HG02623 (cell line): ENCODE data around the gene SERTAD2.

Source experiments
- ATAC-seq: cut with Tn5 transposase; IDR thresholded peaks from one replicate; pipeline ENCODE4 v1.9.1; 2021; ENCODE audit warnings: moderate library complexity; ENCODE audit not compliant: unreplicated experiment

Gene SERTAD2

DNA sequence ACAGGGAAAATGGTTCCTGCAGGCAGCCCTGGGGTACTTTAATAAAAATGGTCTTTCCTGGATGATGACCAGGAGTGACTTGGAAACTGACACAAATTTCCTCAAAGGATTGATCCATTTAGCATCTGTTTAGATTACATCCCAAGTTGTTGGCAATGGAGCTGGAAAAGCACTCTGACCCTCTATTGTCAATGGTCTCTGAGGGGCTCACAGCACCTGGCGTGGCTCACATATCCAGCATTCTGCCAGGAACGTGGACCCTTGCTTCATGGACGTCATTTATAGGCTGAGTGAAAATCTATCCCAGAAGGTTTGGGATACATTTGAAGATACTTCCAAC, 43.8 kb downstream of the SERTAD2 start:
- ATAC-seq = no peak

DNA sequence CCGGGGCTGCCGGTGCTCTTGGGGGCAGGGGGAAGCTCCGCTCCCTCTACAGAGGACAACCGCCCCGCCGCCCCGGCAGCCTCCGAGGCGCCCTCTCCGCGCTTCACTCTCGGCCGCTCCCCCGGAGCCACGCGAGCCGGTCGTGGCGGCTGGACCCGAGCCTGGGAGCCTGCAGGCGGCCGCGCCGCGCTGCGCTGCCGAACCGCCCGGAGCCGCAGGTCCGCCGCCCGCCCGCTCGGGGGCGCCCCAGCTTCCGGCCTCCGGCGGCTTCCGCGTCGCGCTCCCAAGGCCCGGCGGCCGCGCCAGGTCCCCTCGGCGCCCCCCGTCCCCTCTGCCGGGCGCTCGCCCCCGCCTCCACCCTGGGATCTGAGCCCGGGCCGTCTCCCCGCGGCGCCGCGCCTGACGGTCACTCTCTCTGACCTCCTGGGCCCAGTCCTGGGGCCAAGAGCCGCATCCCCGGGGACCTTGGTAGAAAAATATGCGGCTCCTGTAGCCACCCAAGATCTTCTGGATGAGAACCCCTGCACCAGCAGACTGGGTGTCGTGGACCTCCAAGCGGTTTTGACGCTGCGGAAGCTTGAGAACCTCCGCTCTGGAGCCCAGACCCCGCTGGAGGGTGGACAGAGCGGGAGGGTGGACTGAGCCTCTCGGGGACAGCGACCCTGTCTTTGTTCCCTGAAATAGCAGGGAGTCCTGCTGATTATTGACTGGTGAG, 44.3 kb downstream of the SERTAD2 start:
- peak; percentile 31 for ATAC-seq

DNA sequence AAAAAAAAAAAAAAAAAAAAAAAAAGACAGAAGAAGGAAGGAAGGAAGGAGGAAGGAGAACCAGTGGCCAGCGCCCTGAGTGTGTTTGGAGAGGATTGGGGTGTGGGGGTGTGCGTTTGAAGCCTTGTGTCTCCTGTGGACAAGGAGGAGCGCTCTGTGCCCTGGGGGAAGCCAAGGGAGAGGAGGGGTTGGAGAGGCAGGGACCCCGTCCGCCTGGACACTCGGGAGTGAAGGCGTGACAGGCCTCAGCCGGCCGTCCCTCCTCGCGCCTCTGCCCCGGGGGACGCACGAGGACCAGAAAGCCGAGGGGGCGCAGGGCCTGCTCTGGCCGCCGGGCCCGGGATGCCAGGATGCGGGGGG, 44.9 kb downstream of the SERTAD2 start:
- no peak for ATAC-seq

DNA sequence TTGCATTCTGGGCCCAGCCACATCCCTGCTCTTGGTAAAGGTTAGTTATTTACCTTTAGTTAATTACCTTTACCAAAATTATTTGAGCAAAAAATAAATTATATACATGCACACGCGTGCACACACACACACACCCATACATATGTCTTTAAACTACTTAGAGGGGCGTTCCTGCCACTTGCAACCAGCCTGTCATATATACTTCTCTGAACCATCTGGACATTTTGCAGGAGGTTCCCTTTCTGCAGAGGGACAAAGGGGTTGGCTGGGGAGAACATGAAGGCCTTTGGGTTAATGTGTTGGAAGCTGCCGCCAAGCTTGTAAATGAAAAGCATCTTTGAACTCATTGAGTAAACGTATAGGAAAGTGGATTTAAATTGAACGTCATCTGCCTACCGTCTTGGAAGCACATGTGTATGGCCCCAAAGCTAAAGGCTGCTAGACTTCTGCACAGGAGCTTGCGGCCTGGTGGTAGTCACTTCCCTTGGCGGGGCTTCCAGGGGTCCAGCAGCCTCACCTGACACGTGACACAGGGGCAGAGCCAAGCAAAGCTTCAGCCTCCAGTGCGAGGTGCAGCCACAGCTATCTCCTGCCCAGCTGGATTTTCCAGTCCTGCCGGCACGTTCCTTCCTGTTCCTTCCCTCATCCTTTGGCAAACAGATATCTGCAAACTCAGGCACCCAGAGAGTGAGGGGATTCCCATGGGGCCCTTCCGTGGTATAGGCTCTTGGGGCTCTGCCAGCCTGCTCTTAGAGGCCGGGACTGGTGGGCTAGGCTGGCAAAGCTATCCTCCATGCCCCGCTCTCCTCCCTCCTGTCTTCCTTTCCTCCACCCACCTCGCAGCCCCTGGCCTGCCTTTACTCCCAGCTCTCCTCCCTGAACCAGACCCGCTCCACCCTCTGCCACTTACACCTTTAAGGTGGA, 46.1 kb downstream of the SERTAD2 start:
- ATAC-seq = no peak

DNA sequence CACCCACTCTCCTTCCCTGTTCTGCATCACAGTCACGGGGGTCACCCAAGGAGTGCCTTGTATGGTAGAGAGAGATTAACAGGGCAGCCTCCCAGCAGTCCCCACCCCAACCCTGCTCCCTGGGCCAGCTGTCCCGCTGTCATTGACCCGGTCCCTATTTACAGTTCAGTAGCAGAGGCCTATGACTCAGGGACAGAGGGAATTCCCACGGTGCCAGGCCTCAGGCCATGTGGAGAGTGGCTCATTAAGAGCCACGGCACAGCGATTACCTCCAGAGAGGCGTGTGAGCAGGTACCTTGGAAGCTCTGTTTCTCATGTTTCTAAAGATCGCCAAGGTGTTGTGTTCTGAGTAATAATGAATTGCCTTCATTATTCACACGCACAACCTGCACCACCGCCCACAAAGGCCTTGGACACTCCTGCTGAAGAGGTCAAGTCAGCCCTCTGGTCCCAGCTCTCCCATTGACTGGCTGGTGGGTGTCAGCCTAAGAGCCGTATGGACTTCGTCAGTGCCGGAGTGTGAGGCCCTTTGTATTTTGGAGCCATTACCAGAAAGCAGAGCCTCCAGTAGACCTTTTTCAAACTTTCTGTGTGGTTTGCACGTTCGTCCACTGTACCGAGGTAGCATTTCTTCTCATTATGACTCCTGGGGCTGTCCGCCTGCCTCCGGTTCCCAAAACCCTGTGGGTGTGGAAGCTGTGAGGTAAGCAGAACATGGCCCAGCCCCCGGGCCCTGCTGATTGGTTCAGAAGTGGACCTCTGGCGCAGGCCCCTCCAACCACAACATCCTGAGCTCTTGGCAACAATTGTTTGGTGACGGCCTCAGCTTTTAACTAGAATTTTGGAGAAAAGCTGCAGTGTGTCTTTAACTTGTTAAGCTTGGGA, 47.0 kb downstream of the SERTAD2 start:
- ATAC-seq = peak; percentile 83

DNA sequence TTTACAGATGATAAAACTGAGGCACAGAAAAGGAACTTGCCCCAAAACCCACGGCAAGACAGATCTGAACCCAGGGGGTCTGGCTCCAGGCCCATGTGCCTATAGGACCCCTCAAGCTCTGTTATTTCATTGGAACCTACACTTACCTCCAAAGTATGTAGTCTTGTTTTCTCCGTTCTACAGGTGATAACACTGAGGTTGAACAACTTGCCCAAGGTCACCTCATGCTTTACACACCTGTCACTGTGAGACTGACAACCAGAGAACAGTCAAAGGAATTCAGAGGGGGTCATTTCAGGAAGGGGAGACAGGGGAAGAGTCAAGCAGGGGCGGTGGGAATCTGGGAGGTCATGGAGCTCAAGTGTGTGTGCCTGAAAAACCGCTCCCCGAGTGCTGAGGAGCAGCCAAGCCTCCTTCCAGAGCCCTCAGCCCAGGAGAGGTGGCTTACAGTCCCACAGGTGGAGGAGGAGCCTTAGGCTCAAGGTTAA, 47.7 kb downstream of the SERTAD2 start:
- no peak for ATAC-seq

DNA sequence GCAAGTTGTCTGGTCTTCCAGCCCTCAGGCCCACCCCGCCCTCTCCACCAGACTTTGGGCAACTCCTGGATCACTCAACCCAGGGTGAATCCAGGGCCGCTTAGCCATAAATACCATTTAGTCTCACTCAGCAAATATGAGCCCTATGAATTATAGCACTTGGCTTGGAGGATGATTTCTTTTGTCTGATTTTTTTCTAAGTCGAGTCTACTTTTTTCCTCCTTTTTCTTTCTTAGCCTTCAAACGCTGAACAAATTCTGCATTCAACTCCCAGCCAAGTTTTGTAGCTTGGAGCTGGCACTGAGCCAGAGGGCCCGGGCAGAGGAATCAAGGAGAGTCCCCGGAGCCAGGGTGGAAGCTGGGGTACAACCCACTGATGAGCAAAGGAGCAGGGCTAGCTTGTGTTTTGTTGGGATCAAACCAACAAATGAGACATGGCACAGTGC, 48.7 kb downstream of the SERTAD2 start:
- no peak for ATAC-seq

DNA sequence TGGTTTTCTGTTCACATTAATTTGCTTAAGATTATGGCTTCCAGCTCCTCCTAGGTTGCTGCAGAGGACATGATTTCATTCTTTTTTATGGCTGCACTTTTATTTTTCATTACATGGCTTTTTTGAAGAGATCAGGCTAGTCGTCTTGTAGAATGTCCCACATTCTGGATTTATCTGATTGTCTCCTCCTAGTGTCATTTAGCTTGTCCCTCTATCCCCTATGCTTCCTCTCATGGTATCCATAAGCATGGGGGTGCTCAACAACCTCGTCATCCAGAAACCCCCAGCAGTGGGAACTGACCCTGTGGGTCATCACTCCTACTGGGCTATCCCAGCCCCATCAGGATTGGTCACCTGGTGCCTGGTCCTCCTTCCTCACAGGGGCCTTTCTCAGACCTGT, 49.6 kb downstream of the SERTAD2 start:
- ATAC-seq = no peak

DNA sequence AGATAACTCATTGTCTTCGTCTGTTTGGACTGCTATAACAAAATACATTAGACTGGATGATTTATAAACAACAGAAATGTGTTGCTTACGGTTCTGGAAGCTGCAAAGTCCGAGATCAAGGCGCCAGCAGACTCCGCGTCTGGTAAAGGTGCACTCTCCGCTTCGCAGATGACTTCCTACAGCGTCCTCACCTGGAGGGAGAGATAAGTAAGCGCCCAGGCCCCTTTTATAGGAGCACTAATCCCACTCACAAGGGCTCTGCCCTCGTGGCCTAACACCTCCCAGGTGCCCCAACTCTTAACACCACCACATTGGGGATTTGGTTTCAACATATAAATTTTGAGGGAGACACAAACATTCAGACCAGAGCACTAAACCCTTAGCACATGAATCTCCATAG, 51.3 kb downstream of the SERTAD2 start:
- ATAC-seq = no peak

DNA sequence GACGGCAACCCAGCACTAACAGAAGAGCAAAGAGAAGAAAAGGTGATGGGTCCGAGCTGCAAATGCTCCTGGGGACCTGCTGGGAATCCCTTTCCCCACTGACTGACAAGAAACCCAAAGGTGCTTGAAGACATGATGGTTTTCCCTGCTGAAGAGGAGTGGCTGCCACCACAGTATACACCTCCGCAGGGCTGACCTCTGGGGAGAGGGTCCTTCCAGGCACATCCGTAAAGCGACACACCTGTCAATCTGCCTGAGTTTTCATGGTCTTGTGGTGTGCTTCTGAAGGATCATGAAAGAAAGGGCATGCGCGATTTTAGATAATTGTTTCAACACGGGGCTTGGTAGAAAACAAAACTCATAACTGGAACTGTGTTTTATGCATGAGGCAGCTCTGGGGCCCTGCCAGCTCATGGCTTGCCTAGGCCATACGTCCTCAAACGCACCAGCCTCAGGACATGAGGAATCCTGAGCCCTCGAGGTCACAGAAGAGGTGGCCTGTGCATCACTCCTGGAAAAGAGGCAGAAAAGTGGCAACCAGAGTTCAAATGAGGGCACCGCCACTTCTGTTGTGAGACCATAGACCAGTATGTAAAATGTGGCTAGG, 51.8 kb downstream of the SERTAD2 start:
- no peak for ATAC-seq

DNA sequence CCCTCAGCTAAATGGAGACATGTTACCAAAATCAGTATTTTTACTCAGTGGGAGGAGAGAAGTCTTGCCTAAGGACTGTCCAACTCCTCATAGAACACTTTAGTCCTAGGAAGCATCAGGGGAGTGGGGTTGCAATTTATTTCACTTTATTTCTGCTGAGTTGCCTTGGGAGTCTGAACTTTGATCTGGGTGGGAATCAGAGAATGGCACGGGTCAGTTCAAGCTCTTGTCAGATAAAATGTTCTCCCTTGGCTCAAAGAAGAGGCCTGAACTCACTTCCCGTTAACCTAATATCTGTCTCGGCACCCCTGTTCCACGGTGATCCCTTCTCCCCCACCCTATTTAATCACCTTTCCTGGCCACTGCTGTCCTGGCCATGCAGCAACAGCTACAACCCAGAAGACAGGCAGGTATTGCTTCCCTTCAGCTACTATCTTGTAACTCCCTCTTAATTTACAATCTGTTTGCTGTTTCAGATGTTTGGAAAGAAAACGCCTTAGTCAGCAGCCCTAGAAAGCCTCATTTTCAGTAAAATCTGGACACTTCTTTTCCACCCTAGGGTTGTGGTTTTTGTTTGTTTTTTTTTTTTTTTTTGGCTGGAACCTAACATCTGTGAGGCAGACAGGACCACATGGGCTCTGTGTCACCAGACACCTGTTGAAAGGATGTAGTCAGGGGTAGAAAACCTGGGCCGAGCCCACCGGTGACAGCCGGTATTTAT, 52.5 kb downstream of the SERTAD2 start:
- no peak for ATAC-seq

DNA sequence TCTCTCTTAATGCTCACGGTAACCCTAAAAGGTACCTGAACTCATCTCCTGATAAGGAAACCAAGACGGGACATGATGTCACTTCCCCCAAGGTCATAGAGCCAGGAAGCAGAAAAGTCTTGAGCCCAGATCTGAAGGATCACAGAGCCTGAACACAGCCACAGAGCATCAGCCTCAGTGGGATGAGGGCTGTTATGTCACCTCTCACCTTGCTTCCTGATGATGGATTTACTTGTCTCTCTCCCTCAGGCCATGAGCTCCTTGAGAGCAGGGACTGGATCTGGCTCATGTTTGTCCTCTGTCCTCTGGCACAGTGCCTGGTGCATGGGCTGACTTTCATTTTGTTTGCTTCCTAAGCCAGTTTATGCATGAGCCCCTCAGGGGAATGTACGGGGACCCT, 54.2 kb downstream of the SERTAD2 start:
- no peak for ATAC-seq

DNA sequence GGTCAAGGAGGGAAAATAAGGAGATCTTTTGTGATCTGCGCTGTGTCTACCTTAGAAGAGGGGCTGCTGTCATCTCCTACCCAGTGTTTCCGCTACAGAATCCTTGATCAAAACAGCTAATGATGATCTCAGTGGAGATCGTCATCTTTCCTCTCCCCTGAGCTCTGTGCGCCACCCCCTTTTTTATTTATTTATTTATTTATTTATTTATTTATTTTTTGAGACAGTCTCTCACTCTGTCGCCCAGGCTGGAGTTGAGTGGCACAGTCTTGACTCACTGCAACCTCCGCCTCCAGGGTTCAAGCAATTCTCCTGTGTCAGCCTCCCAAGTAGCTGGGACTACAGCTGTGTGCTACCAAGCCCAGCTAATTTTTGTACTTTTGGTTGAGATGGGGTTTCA, 55.5 kb downstream of the SERTAD2 start:
- no peak for ATAC-seq

DNA sequence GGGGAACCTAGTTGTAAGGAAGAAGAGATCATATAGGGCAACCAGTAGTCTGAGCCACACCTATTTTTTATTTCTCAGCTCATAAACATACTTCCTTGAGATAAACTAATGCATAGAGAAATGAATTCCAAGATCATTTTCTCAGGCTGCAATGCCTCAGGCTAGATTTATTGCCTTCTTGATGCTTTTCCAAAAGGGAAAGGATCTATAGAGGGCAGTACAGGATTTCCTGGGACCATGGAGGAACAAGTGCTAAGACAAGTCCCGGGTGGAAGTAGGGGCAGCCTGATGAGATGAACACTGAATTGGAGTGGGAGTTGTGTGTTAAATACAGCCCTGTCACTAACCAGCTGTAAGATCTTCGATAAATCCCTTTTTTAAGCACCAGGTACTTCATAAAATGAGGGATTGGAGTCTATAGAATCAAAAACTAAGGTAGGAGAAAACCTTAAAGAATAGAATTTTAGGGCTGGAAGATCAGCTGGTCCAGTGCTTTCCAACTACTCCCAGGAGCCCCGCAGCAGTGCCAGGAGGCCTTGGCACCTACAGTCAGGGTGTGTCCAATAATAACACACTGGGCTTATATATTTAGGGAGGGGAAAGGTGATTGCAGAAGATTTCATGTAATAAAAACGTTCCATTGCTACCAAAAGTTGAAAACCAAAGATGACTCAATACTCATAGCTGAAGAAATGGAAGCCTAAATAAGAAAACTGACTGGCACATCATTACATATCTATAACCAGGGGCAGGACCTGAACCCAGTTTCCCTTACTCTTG, 58.1 kb downstream of the SERTAD2 start:
- ATAC-seq = no peak

DNA sequence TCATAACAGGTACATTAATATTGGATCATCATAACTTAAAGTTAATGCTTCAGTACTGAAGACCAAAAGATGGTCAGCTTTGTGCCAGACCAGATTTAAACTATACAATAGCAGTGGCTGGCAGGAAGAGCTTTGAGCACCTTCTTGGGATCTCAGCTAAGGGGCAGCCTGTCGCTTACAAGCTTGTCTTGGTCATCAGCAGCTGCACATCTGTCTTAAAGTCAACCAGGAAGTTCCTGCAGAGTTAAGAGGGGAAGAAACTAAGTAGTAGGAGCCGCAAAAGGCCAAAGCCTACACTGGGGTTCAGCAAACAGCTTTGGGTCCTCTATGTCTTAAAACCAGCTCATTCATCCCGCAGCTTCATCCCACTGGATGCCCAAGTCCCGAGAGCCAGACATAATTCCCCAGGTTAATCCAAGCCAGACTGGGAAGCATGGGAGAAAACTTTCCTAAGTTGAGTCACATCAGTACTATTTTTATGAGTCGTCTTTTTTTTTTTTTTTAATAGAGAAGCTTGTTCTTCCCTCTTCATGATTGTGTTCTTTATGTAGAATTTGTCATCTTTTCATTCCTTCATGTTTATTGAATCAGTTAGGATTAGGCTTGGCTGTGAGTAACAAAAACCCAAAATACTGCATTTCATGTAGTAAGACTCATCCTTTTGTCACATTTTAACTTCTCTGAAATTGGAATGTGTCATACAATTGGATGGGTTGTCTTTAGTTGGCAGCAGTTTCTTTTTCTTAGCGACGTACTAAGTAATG, 59.3 kb downstream of the SERTAD2 start:
- no peak for ATAC-seq

DNA sequence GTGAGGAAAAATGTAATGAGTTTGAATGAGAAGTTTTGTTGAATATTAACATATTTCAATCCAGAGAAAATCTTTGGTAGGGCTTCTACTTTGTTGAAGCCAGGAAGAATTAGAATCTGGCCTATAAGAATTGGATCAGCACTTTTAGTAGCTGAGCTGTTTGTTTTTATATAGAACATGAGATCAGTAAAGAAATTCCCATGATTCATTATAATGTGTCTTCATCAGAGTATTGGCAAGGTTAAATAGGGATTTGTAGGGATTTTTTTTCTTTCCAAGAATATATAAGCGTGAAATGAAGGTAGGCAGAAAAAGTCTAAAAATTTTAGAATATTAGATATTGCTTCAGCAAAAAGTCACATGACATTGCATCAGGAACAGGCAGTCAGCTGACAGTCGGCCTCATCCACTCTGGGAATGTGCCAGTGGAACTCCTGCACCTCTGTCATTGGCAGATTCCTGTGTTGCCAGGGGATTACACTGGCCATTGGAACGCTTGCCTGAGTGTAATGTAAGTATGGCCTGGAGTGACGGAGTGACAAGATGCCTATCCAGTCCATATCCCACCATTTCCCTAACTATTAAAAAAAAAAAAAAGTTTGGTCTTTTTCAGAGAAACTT, 60.6 kb downstream of the SERTAD2 start:
- ATAC-seq = no peak

DNA sequence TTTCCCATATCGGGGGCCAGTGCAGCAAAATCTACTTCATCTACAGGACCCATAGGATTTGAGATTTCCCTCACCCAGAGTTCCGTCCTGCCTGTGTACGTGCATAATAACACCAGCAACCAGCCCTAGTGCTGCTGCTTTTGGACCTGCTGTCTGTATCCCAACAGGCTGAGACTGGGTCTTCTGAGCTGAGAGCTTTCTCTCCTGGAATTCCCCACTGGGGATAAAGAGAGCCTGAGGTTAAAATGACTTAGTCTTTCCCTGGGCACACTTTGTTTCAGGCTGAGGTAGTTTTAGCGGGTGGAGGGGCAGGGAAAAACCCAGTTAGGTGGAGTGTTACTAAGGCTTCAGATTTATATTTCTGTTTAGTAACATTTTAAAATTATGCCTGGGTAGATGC, 62.5 kb downstream of the SERTAD2 start:
- no peak for ATAC-seq

DNA sequence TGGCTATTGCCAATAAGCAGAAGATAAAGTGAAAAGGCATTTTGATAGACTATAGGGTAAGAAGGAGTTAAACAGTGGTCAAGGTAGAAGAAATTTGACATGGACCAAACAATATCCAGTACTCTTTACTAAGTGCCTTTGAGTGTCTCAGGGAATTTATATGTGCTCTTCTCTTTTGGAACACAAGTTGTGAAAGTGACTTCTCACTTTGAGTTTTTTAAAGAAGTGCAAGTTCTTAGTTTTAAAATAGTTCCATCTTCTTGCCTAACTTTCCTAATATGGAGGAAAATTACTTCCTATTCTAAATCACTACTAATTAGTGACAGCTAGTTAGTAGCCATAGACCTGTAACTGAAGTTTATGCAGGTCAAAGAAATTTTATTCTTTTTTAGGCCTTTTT, 66.2 kb downstream of the SERTAD2 start:
- no peak for ATAC-seq
